Activated CD4-positive, alpha-beta T cell treated with anti-CD3 and anti-CD28 coated beads, Interleukin-2, amount 50 U/mL, for 16 hours (primary cell): ENCODE data around the gene PLPP2.
"Not testable (repeated sequence)": the region's sequence is repeated elsewhere in the genome, so short reads cannot be mapped to it uniquely, and the experiment has no call there.

ENCODE experiments used
- DNase-seq: peaks from one replicate; pipeline ENCODE4 v3.0.0-alpha.2; 2020

The PLPP2 gene

GRCh38 chr19:292281-292884, 1.2 kb upstream of the PLPP2 start:
- no peak for DNase-seq

- no peak for DNase-seq
Measured at GRCh38 chr19:291561-292280, 518 bp upstream of the PLPP2 start.

- DNase-seq = no peak
Measured at GRCh38 chr19:290372-291005, 714 bp downstream of the PLPP2 start.

GRCh38 chr19:289651-290371, 1.4 kb downstream of the PLPP2 start:
- peak; percentile 54 for DNase-seq

- DNase-seq = no peak
Measured at GRCh38 chr19:288911-289310, 2.3 kb downstream of the PLPP2 start.

GRCh38 chr19:287381-287871, 3.8 kb downstream of the PLPP2 start:
- no peak for DNase-seq

GRCh38 chr19:283395-283794, 7.8 kb downstream of the PLPP2 start:
- no peak for DNase-seq

GRCh38 chr19:282501-282900, 8.7 kb downstream of the PLPP2 start:
- DNase-seq = no peak

- no peak for DNase-seq
Measured at GRCh38 chr19:281992-282391, 9.2 kb downstream of the PLPP2 start.

GRCh38 chr19:281156-281853, 9.9 kb downstream of the PLPP2 start:
- no peak for DNase-seq

- no peak for DNase-seq
Measured at GRCh38 chr19:280541-281009, 10.6 kb downstream of the PLPP2 start.

- DNase-seq = no peak
Measured at GRCh38 chr19:279656-280055, 11.5 kb downstream of the PLPP2 start.

GRCh38 chr19:279231-279630, 12.0 kb downstream of the PLPP2 start:
- DNase-seq = no peak

- DNase-seq = no peak
Measured at GRCh38 chr19:277581-278165, 13.5 kb downstream of the PLPP2 start.

- no peak for DNase-seq
Measured at GRCh38 chr19:277131-277530, 14.1 kb downstream of the PLPP2 start.

GRCh38 chr19:275958-276646, 15.1 kb downstream of the PLPP2 start:
- no peak for DNase-seq

GRCh38 chr19:275000-275399, 16.2 kb downstream of the PLPP2 start:
- DNase-seq = no peak

GRCh38 chr19:273393-273792, 17.8 kb downstream of the PLPP2 start:
- DNase-seq = no peak

GRCh38 chr19:271856-272255, 19.3 kb downstream of the PLPP2 start:
- DNase-seq = no peak

- DNase-seq = not testable (repeated sequence)
Measured at GRCh38 chr19:270766-271318, 20.4 kb downstream of the PLPP2 start.

- DNase-seq = no peak
Measured at GRCh38 chr19:269241-269640, 22.0 kb downstream of the PLPP2 start.
